GM12873 (cell line): ENCODE results near the gene PACSIN2.

Source experiments
- TF ChIP-seq, protein P1 (sequence below): IDR thresholded peaks from 2 replicates; pipeline ENCODE4 v1.5.1; 2012; ENCODE audit warnings: low read depth, mild to moderate bottlenecking, moderate library complexity, low read length, control low read depth; ENCODE audit not compliant: insufficient read depth; ENCODE audit errors: missing control alignments

The PACSIN2 gene

DNA sequence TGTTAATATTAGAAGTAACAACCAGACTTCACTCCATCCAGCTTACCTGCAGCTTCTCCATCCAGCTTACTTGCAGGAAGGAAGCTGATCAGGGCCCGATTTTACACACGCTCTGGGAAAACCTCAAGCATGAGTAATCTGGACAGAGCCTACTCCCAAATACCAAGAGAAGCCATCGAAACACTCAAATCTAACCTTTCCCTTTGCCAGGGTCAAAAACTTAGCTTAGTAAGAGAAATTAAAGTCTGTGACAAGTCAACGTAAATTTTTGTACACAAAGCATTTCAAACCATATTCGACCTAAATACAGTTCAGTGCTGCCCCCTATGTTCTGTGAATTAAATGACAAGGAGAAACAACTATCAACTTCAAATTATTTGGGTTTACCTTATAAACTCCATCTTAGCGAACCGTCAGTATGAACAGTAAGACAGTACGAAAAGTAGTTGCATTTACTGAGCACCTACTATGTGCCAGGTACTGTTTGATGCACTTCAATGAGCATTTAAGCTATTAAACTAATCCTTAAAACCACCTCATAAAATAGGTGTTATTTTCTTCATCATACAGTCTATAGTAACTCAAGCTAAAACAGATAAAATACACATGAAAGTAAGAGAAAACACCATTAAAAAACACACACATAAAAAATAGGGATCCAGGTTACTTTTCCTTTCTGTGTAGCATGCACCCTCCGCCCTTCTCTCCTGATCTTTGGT, 194.7 kb downstream of the PACSIN2 start:
- TF ChIP-seq, protein P1, sequence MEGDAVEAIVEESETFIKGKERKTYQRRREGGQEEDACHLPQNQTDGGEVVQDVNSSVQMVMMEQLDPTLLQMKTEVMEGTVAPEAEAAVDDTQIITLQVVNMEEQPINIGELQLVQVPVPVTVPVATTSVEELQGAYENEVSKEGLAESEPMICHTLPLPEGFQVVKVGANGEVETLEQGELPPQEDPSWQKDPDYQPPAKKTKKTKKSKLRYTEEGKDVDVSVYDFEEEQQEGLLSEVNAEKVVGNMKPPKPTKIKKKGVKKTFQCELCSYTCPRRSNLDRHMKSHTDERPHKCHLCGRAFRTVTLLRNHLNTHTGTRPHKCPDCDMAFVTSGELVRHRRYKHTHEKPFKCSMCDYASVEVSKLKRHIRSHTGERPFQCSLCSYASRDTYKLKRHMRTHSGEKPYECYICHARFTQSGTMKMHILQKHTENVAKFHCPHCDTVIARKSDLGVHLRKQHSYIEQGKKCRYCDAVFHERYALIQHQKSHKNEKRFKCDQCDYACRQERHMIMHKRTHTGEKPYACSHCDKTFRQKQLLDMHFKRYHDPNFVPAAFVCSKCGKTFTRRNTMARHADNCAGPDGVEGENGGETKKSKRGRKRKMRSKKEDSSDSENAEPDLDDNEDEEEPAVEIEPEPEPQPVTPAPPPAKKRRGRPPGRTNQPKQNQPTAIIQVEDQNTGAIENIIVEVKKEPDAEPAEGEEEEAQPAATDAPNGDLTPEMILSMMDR, result peak; percentile 44
